Measurements from ENCODE around the gene UMAD1.

UMAD1 gene

GRCh38 chr7:7764520-7765396 lies 124.2 kb downstream of the UMAD1 start:
- DNase-seq (ENCODE audit: low read depth) = no peak

DNA sequence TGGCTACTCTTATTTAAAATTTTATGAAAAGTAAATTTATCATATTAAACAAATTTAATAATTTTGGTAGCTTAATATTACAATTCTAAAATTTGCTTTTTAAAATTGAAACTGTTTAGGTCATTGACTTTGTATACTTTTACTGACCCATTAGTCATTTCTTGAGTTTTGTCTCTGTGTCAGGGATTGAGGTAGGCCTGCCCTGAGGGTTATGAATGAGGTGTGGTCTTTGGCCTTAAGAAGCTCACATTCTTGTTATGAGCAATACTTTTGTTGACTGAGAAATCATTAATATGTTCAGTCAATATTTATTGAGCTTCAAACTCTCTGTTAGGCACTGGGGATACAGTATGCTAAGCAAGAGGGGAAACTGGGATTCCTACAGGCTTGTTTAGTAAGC lies 124.9 kb downstream of the UMAD1 start:
- DNase-seq (ENCODE audit: low read depth) = no peak

DNA sequence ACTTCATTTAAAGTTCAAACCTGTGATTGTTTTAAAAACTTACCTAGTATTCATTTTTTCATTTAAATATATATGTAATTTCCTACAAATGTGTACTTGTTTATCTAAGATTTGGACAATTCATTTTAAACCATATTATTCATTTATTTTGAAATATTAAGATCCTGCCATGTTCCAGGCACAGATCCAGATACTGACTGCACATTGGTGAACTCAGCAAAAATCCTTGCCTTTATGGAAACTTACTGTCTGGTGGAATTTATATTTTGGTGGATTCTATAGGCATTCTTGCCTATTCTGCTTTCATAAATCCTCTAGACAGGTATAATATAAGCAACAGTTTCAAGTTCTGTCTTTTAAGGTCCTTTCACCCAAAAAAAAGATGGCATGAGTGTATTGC lies 126.1 kb downstream of the UMAD1 start:
- DNase-seq (ENCODE audit: low read depth) = no peak

DNA sequence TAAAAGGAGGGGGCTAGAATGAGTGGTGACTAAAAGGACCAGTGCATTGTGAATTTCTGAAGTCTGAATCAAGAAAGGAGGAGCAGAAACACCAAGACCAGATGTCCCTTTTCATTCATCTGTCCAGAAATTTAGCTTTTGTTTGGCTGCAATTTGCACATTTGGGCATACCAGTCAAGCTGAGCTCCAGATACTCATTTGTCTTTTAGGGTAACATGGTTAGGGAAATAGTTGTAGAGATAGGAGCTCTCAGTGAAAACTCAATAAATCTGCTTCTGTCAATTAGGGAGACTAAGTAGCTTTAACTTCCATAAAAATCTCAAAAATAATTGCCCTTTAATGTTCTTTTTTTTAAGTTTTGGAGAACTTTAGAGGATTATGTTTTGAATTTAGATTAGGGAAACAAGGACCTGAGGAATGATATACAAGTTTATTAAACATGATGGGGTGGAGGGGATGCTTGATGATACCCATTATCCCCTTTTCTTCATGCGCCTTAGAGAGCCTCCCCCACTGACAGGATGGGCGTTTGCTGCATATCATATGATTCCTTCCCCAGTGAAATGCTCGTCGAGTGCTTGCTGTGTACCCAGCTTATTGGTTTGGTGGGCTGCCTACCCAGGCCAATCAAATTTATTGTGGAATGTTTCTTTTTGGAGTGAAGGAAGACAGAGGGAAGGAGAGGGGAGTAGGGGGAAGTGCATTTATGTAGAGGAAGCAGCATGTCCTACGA lies 128.6 kb downstream of the UMAD1 start:
- DNase-seq (ENCODE audit: low read depth) = no peak

- no peak for DNase-seq (ENCODE audit: low read depth)
These were observed 129.4 kb downstream of the UMAD1 start for GRCh38 chr7:7769710-7770627.

GRCh38 chr7:7771452-7771851 lies 130.9 kb downstream of the UMAD1 start:
- no peak for DNase-seq (ENCODE audit: low read depth)

GRCh38 chr7:7772397-7772821 lies 131.9 kb downstream of the UMAD1 start:
- DNase-seq (ENCODE audit: low read depth) = no peak

DNA sequence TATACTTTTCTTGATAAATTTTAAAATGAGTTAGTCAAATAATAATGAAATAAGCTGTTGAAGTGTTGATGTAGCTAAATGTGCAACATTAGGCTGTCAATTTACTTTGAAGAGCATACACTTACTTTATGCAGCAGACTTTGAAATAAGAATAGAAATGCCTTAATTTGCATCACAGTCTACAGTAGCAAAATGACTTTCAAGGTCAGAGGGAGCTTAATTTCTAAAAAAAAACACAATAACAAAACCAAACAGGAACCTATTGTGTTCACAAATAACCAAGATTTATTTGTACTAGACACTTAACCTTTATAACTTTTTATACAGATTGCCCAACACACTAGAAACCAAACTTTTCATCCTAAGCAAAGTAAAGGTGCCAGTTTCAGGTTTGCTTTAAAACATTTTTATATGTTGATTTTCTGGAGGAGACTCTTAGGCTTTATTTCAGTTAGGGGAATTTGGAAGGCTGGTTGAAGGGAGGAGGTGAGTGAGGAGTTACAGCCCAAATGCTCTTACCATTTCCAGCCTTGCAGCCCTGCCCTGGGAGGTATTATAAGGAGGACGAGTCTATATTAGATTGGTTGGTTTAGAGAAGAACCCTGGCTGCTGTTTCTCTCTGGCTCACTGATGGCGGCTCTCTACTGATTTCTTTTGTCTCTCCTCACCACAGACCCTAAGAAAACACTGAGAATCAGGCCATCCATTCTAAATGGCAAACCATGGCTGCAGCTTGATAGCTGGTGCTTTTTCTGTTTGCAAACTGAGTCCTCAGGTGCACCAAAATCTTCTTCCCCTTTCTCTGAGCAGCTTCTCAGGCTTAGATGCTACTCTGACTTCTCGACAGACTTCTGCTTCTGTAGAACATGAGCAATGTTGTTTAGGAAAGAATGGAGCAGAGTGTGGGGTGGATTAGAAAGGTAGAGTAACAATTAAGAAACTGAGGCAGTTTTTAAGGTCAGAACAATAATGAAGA lies 133.1 kb downstream of the UMAD1 start:
- DNase-seq (ENCODE audit: low read depth) = no peak

GRCh38 chr7:7779888-7780287 lies 139.3 kb downstream of the UMAD1 start:
- DNase-seq (ENCODE audit: low read depth) = no peak

GRCh38 chr7:7783001-7783400 lies 142.4 kb downstream of the UMAD1 start:
- no peak for DNase-seq (ENCODE audit: low read depth)

- no peak for DNase-seq (ENCODE audit: low read depth)
These were observed 144.9 kb downstream of the UMAD1 start for GRCh38 chr7:7785344-7785973.

DNA sequence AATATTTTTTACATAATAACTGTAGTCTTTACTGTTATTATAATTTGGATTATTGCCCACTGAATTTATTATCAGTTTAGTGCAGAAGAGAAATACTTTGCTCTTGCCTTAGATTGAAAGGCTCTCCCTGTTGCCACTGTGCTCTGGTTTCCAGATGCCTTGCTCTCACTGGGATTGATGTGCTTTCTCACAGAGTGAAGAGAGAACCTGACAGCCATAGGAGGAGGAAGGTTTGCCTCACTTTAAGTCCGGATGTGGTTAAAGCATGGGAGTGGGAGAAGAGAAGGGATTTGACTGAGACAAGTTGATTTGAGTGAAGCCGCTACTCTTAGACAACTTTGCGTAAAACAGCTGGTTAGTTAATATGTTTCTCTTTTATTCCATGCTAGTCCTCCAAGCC lies 146.0 kb downstream of the UMAD1 start:
- no peak for DNase-seq (ENCODE audit: low read depth)

GRCh38 chr7:7789551-7789988 lies 149.0 kb downstream of the UMAD1 start:
- DNase-seq (ENCODE audit: low read depth) = no peak

- no peak for DNase-seq (ENCODE audit: low read depth)
These were observed 149.6 kb downstream of the UMAD1 start for GRCh38 chr7:7790041-7790741.

GRCh38 chr7:7791523-7791922 lies 151.0 kb downstream of the UMAD1 start:
- DNase-seq (ENCODE audit: low read depth) = no peak

GRCh38 chr7:7792056-7792455 lies 151.5 kb downstream of the UMAD1 start:
- no peak for DNase-seq (ENCODE audit: low read depth)

- no peak for DNase-seq (ENCODE audit: low read depth)
These were observed 152.7 kb downstream of the UMAD1 start for GRCh38 chr7:7793249-7793648.

GRCh38 chr7:7793921-7794320 lies 153.4 kb downstream of the UMAD1 start:
- DNase-seq (ENCODE audit: low read depth) = no peak

GRCh38 chr7:7795203-7795602 lies 154.7 kb downstream of the UMAD1 start:
- DNase-seq (ENCODE audit: low read depth) = no peak

- DNase-seq (ENCODE audit: low read depth) = no peak
These were observed 155.1 kb downstream of the UMAD1 start for GRCh38 chr7:7795630-7796121.
